H9 (cell line): ENCODE results near the gene KIF16B. TPM values are rescaled to one million over a fixed set of nuclear protein-coding genes. Genes with fewer than 3 reads are reported as not detected.

Experiments used
- DNase-seq: peaks from one replicate; pipeline ENCODE4 v3.0.0-alpha.2; 2017
- H2AFZ ChIP-seq: one replicate; pipeline ENCODE4 v1.6.1; 2013; ENCODE audit warnings: mild to moderate bottlenecking, low read length, control low read depth, moderate library complexity
- H2AK5ac ChIP-seq: 2 replicates; pipeline ENCODE4 v1.6.1; 2013; ENCODE audit warnings: low read length, control low read depth, mixed read lengths; ENCODE audit not compliant: insufficient read length
- H2BK120ac ChIP-seq: one replicate; pipeline ENCODE4 v1.6.1; 2013; ENCODE audit warnings: low read depth, mild to moderate bottlenecking, low read length, control low read depth, inconsistent platforms; ENCODE audit not compliant: poor library complexity, severe bottlenecking
- H2BK12ac ChIP-seq: 2 replicates; pipeline ENCODE4 v1.6.1; 2013; ENCODE audit warnings: low read length, control low read depth, mixed read lengths, low read depth; ENCODE audit not compliant: insufficient read length
- H2BK15ac ChIP-seq: 2 replicates; pipeline ENCODE4 v1.6.1; 2013; ENCODE audit warnings: low read depth, low read length, control low read depth
- H2BK20ac ChIP-seq: one replicate; pipeline ENCODE4 v1.6.1; 2013; ENCODE audit warnings: low read depth, mild to moderate bottlenecking, low read length, control low read depth, inconsistent platforms; ENCODE audit not compliant: poor library complexity, severe bottlenecking
- H2BK5ac ChIP-seq: 2 replicates; pipeline ENCODE4 v1.6.1; 2013; ENCODE audit warnings: low read length, control low read depth, mixed read lengths; ENCODE audit not compliant: insufficient read length
- H3K14ac ChIP-seq: 2 replicates; pipeline ENCODE4 v1.6.1; 2013; ENCODE audit warnings: low read length, control low read depth; ENCODE audit not compliant: insufficient read depth
- H3K18ac ChIP-seq: 2 replicates; pipeline ENCODE4 v1.6.1; 2013; ENCODE audit warnings: low read depth, mild to moderate bottlenecking, mixed read lengths, low read length, control low read depth; ENCODE audit not compliant: insufficient read length
- H3K23ac ChIP-seq: 2 replicates; pipeline ENCODE4 v1.6.1; 2013; ENCODE audit warnings: low read length, control low read depth, mixed read lengths, low read depth; ENCODE audit not compliant: insufficient read length
- H3K23me2 ChIP-seq: 2 replicates; pipeline ENCODE4 v1.6.1; 2013; ENCODE audit warnings: low read depth, mild to moderate bottlenecking, mixed read lengths, low read length, control low read depth; ENCODE audit not compliant: insufficient read length, poor library complexity, severe bottlenecking
- H3K27ac ChIP-seq: 2 replicates; pipeline ENCODE4 v1.5.1; 2013; ENCODE audit warnings: low read length, control low read depth, mixed read lengths, low read depth; ENCODE audit not compliant: insufficient read length
- H3K27me3 ChIP-seq: 2 replicates; pipeline ENCODE4 v1.6.1; 2013; ENCODE audit warnings: low read length, control low read depth, inconsistent platforms; ENCODE audit not compliant: insufficient read depth
- H3K4ac ChIP-seq: 2 replicates; pipeline ENCODE4 v1.6.1; 2013; ENCODE audit warnings: low read depth, mild to moderate bottlenecking, control low read depth, inconsistent platforms, low read length, moderate library complexity
- H3K4me1 ChIP-seq: 2 replicates; pipeline ENCODE4 v1.6.1; 2013; ENCODE audit warnings: low read length, control low read depth, inconsistent platforms; ENCODE audit not compliant: insufficient read depth
- H3K4me2 ChIP-seq: 2 replicates; pipeline ENCODE4 v1.6.1; 2013; ENCODE audit warnings: low read length, control low read depth, mixed read lengths; ENCODE audit not compliant: insufficient read length, insufficient read depth
- H3K56ac ChIP-seq: 2 replicates; pipeline ENCODE4 v1.6.1; 2013; ENCODE audit warnings: low read depth, mild to moderate bottlenecking, mixed read lengths, low read length, control low read depth; ENCODE audit not compliant: insufficient read length
- H3K79me1 ChIP-seq: 2 replicates; pipeline ENCODE4 v1.6.1; 2013; ENCODE audit warnings: low read depth, mild to moderate bottlenecking, moderate library complexity, low read length, control low read depth, inconsistent platforms; ENCODE audit not compliant: insufficient read depth, poor library complexity, severe bottlenecking
- H3K79me2 ChIP-seq: 2 replicates; pipeline ENCODE4 v1.6.1; 2013; ENCODE audit warnings: low read length, control low read depth, inconsistent platforms; ENCODE audit not compliant: insufficient read depth
- H3K9ac ChIP-seq: 2 replicates; pipeline ENCODE4 v1.6.1; 2013; ENCODE audit warnings: low read length, control low read depth, mixed read lengths; ENCODE audit not compliant: insufficient read length; ENCODE audit errors: extremely low read depth
- H3K9me3 ChIP-seq: one replicate; pipeline ENCODE4 v1.6.1; 2013; ENCODE audit warnings: low read depth, low read length, inconsistent platforms; ENCODE audit not compliant: control insufficient read depth
- H3T11ph ChIP-seq: one replicate; pipeline ENCODE4 v1.6.1; 2013; ENCODE audit warnings: mild to moderate bottlenecking, low read length, control low read depth, inconsistent platforms
- H4K20me1 ChIP-seq: one replicate; pipeline ENCODE4 v1.6.1; 2013; ENCODE audit not compliant: control insufficient read depth, insufficient read length, insufficient read depth
- H4K5ac ChIP-seq: 2 replicates; pipeline ENCODE4 v1.6.1; 2013; ENCODE audit warnings: low read depth, mild to moderate bottlenecking, mixed read lengths, low read length, control low read depth; ENCODE audit not compliant: insufficient read length
- H4K8ac ChIP-seq: replicated peaks from 2 replicates; pipeline ENCODE4 v1.6.1; 2013; ENCODE audit warnings: low read length, control low read depth, mixed read lengths, low read depth; ENCODE audit not compliant: insufficient read length
- H4K91ac ChIP-seq: 2 replicates; pipeline ENCODE4 v1.6.1; 2013; ENCODE audit warnings: low read depth, mild to moderate bottlenecking, moderate library complexity, mixed read lengths, low read length, control low read depth; ENCODE audit not compliant: insufficient read length
- H3K27ac Mint-ChIP-seq, 3 experiments: 2 replicates in 2 of 3; 3 replicates in 1 of 3; pipeline ENCODE4 v1.8.0; 2020 to 2021; ENCODE audit warnings: mixed read lengths in 3 of 3, mild to moderate bottlenecking in 1 of 3, moderate library complexity in 1 of 3
- H3K27me3 Mint-ChIP-seq: 2 replicates; pipeline ENCODE4 v1.8.0; 2021; ENCODE audit warnings: low read depth, mild to moderate bottlenecking, moderate library complexity, mixed read lengths
- H3K36me3 Mint-ChIP-seq, 3 experiments: 2 replicates in 2 of 3; 3 replicates in 1 of 3; pipeline ENCODE4 v1.8.0; 2020 to 2021; ENCODE audit warnings: low read depth in 3 of 3, mixed read lengths in 3 of 3; ENCODE audit not compliant: insufficient read depth in 1 of 3
- H3K4me1 Mint-ChIP-seq, 2 experiments: 2 replicates each; pipeline ENCODE4 v1.8.0; 2020; ENCODE audit warnings: mixed read lengths in 2 of 2
- H3K4me3 Mint-ChIP-seq, 2 experiments: 2 replicates in 1 of 2; 3 replicates in 1 of 2; pipeline ENCODE4 v1.8.0; 2020 to 2021; ENCODE audit warnings: mild to moderate bottlenecking in 2 of 2, mixed read lengths in 2 of 2, moderate library complexity in 1 of 2
- H3K9me3 Mint-ChIP-seq, 2 experiments: 2 replicates in 1 of 2; 3 replicates in 1 of 2; pipeline ENCODE4 v1.8.0; 2020; ENCODE audit warnings: mild to moderate bottlenecking in 2 of 2, mixed read lengths in 2 of 2, moderate library complexity in 1 of 2
- CTCF ChIP-seq: fragments of 200-600 bp; sonication (generic); conservative IDR thresholded peaks from 3 replicates; pipeline ENCODE4 v1.8.0; 2021; ENCODE audit warnings: antibody characterized with exemption, mild to moderate bottlenecking
- WGBS: extraction: QIAGEN DNeasy Blood & Tissue Kit; methylation state at CpG from one replicate; pipeline ENCODE4 v1.1.7; 2013; ENCODE audit warnings: missing lambda C conversion rate, low lambda C conversion rate, mixed read lengths; ENCODE audit not compliant: insufficient read length; ENCODE audit errors: extremely low coverage; 5-methylcytosine and 5-hydroxymethylcytosine counted together
- total RNA-seq: library from RNA; stranded (reverse); gene quantifications from 2 replicates; pipeline ENCODE4 v1.2.1, GENCODE V29; 2021

Gene KIF16B
- total RNA-seq, 1 experiment from 2014 or later: 7.4 TPM

GRCh38 chr20:16490696-16491095 lies 82.6 kb downstream of the KIF16B start:
- peaks cover 0 to 5% (median 5%) of the 10 kb centered on the region in 3 experiments; a peak in 4 of 7 replicates for H3K36me3 Mint-ChIP-seq

More at GRCh38 chr20:16490696-16491095, 82.6 kb downstream of the KIF16B start:
- Histone ChIP-seq H3K79me2 (no peaks in the 10 kb centered on the region), H3K14ac (no peak overlapping the region), H3K4me2 (no peak overlapping the region), H3K18ac (no peak overlapping the region), H2AK5ac (no peak overlapping the region), H3K56ac (no peak overlapping the region), H4K91ac (no peak overlapping the region), H3K23ac (no peak overlapping the region), H3K9ac (no peak overlapping the region), H3K27me3 (no peaks in the 10 kb centered on the region), H3K79me1 (no peaks in the 10 kb centered on the region), H2BK15ac (no peak overlapping the region), H2BK12ac (no peak overlapping the region), H2BK20ac (no peak overlapping the region), H2BK5ac (no peak overlapping the region), H4K5ac (no peak overlapping the region), H3K4ac (no peak overlapping the region), H3K4me1 (no peaks in the 10 kb centered on the region), H2AFZ (no peak overlapping the region), H3T11ph (no peak overlapping the region), H4K20me1 (no peaks in the 10 kb centered on the region), H3K23me2 (no peaks in the 10 kb centered on the region), H3K27ac (no peak overlapping the region), H2BK120ac (no peak overlapping the region), H3K9me3 (no peaks in the 10 kb centered on the region), H4K8ac (no peak overlapping the region)
- Mint-ChIP-seq H3K9me3 (no peaks in the 10 kb centered on the region; a peak in 1 of 5 replicates), H3K27me3 (no peaks in the 10 kb centered on the region), H3K27ac (peak overlapping the region in 1 of 3 experiments; percentile 3; a peak in 1 of 7 replicates), H3K4me1 (peaks cover 10 to 14% of the 10 kb centered on the region in 2 experiments), H3K4me3 (no peak overlapping the region)
- no peak for DNase-seq
- no peak for TF ChIP-seq CTCF
- no CpG with 5 or more reads among the region's 3 CpGs for WGBS
